ENCODE data around the gene UBAC2. TPM values are rescaled to one million over a fixed set of nuclear protein-coding genes. Genes with fewer than 3 reads are reported as not detected.
"Not testable (repeated sequence)": the region's sequence is repeated elsewhere in the genome, so short reads cannot be mapped to it uniquely, and the experiment has no call there.

The UBAC2 gene
- total and polyA plus RNA-seq, 4 donors = 32.9 to 42.3 (median 35.3) TPM

DNA sequence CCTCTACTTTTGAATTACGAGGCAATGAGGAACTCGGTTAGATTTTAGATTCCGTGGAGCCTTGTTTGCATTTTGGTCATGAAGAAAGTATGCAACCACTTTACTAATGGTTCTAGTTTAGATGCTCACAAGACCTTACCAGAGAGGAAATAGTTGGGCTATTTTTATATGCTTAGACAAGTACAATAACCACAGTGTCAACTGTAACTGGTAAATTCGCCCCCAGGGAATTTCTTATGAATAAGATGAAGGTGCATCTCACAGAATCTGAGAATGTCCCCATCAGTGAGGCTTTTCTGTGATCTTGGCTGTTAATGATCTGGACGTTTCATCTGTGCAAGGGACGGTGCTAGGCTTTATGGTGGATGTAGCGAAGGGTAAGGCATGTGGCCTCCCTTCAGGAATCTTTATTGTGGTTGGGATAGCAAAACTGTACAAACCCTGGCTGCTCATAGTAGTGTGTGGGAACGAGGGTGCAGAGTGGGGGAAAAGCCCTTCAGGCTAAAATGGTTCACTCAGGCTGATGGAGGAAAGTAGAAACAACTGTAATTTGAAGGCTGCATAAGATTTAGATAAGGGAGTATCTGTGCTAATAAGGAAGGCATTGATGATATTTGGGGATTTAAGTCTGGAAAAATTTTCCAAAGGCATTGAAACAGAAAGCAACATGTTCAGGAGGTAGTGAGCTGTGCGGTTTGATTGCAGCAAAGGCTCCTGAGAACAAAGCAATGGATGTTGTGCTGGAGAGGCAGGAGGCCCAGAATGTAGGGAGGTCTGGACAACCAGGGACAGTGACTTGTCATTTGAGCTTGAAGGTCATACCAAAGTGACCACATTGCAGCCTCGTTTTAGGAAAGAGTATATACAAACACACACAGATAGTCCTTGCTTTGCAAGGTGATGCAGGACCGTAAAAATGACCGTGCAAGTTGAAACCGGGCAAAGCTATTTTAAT, 28.4 kb downstream of the UBAC2 start:
- DNase-seq (ENCODE audit: low spot score) = no peak
- Histone ChIP-seq H3K9me3 (ENCODE audit: control insufficient read depth in 4 of 4, low read length in 3 of 4) (no peaks in the 10 kb centered on the region), H3K4me1 (ENCODE audit: control insufficient read depth in 4 of 4, insufficient read depth in 4 of 4, low read length in 3 of 4) (peaks cover 0 to 4% (median 1%) of the 10 kb centered on the region in 4 donors), H3K4me3 (ENCODE audit: low read depth in 1 of 3, low read length in 3 of 3) (no peak overlapping the region), H3K27ac (ENCODE audit: low read depth in 1 of 2, low read length in 2 of 2) (no peak overlapping the region), H3K36me3 (ENCODE audit: control insufficient read depth in 4 of 4, insufficient read depth in 3 of 4, low read depth in 1 of 4, low read length in 3 of 4) (no peaks in the 10 kb centered on the region), H3K27me3 (ENCODE audit: control insufficient read depth in 4 of 4, insufficient read depth in 4 of 4, low read length in 3 of 4) (no peaks in the 10 kb centered on the region), H3K9ac (ENCODE audit: low read depth in 1 of 2, low read length in 2 of 2) (no peak overlapping the region)
- TF ChIP-seq ATF3 (IDR thresholded peaks at IDR 0.05) = no peak
- WGBS = 68% methylated on average over 13 of the region's 13 CpGs

DNA sequence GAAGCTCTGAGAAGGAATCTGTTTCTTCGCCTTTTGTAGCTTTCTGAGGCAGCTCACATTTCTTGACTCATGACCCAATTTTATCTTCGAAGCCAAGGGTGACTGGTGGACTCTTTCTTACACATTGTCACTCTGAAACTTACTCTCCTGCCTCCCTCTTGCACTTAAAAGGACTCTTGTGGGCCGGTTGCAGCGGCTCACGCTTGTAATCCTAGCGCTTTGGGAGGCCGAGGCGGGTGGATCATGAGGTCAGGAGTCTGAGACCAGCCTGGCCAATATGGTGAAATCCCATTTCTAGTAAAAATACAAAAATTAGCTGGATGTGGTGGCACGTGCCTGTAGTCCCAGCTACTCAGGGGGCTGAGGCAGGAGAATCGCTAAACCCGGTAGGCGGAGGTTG, 29.9 kb downstream of the UBAC2 start:
- H3K27ac ChIP-seq (ENCODE audit: low read depth in 1 of 2, low read length in 2 of 2); H3K9ac ChIP-seq (ENCODE audit: low read depth in 1 of 2, low read length in 2 of 2); DNase-seq (ENCODE audit: low spot score); H3K27me3 ChIP-seq (ENCODE audit: control insufficient read depth in 4 of 4, insufficient read depth in 4 of 4, low read length in 3 of 4); H3K9me3 ChIP-seq (ENCODE audit: control insufficient read depth in 4 of 4, low read length in 3 of 4); H3K4me3 ChIP-seq (ENCODE audit: low read depth in 1 of 3, low read length in 3 of 3); H3K4me1 ChIP-seq (ENCODE audit: control insufficient read depth in 4 of 4, insufficient read depth in 4 of 4, low read length in 3 of 4); H3K36me3 ChIP-seq (ENCODE audit: control insufficient read depth in 4 of 4, insufficient read depth in 3 of 4, low read depth in 1 of 4, low read length in 3 of 4): not testable (repeated sequence)
- WGBS = 95% methylated on average over 12 of the region's 12 CpGs

DNA sequence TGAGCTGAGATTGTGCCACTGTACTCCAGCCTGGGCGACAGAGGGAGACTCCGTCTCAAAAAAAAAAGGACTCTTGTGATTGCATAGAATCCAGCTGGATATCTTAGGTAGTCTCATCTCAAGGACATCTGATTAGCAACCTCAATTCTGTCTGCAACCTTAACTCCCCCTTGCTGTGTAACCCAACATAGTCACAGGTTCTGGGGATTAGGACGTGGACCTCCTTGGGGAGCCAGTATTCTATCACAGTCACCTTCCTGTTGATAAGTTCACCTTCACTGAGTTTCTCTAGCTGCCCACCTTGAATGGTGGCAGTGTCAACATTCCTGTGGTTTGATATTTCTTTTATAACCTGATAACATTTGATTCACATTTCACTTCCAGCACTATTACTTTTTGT, 30.3 kb downstream of the UBAC2 start:
- Histone ChIP-seq H3K9me3 (ENCODE audit: control insufficient read depth in 4 of 4, low read length in 3 of 4) (no peaks in the 10 kb centered on the region), H3K4me3 (ENCODE audit: low read depth in 1 of 3, low read length in 3 of 3) (no peak overlapping the region), H3K9ac (ENCODE audit: low read depth in 1 of 2, low read length in 2 of 2) (no peak overlapping the region), H3K36me3 (ENCODE audit: control insufficient read depth in 4 of 4, insufficient read depth in 3 of 4, low read depth in 1 of 4, low read length in 3 of 4) (no peaks in the 10 kb centered on the region), H3K27me3 (ENCODE audit: control insufficient read depth in 4 of 4, insufficient read depth in 4 of 4, low read length in 3 of 4) (no peaks in the 10 kb centered on the region), H3K4me1 (ENCODE audit: control insufficient read depth in 4 of 4, insufficient read depth in 4 of 4, low read length in 3 of 4) (peaks cover 0 to 4% (median 1%) of the 10 kb centered on the region in 4 donors), H3K27ac (ENCODE audit: low read depth in 1 of 2, low read length in 2 of 2) (no peak overlapping the region)
- 86% methylated on average over 3 of the region's 3 CpGs for WGBS
- TF ChIP-seq RXRA (IDR thresholded peaks at IDR 0.05) = no peak
- TF ChIP-seq MAX (IDR thresholded peaks at IDR 0.05) = no peak
- DNase-seq (ENCODE audit: low spot score) = no peak

- Histone ChIP-seq H3K4me1 (ENCODE audit: control insufficient read depth in 4 of 4, insufficient read depth in 4 of 4, low read length in 3 of 4) (no peaks in the 10 kb centered on the region), H3K9ac (ENCODE audit: low read depth in 1 of 2, low read length in 2 of 2) (no peak overlapping the region), H3K27ac (ENCODE audit: low read depth in 1 of 2, low read length in 2 of 2) (no peak overlapping the region), H3K4me3 (ENCODE audit: low read depth in 1 of 3, low read length in 3 of 3) (no peak overlapping the region), H3K36me3 (ENCODE audit: control insufficient read depth in 4 of 4, insufficient read depth in 3 of 4, low read depth in 1 of 4, low read length in 3 of 4) (no peaks in the 10 kb centered on the region), H3K27me3 (ENCODE audit: control insufficient read depth in 4 of 4, insufficient read depth in 4 of 4, low read length in 3 of 4) (no peaks in the 10 kb centered on the region), H3K9me3 (ENCODE audit: control insufficient read depth in 4 of 4, low read length in 3 of 4) (no peaks in the 10 kb centered on the region)
- no peak for DNase-seq (ENCODE audit: low spot score)
- 78% methylated on average over 1 of the region's 1 CpG for WGBS
- TF ChIP-seq HNF4A (conservative IDR thresholded peaks at IDR 0.05) (no peak), ATF3 (IDR thresholded peaks at IDR 0.05) (no peak), FOXA2 (IDR thresholded peaks at IDR 0.05) (no peak), EGR1 (IDR thresholded peaks at IDR 0.05; ENCODE audit: low read depth in 2 of 2) (no peak), NR2F2 (IDR thresholded peaks at IDR 0.05) (no peak), GABPA (IDR thresholded peaks at IDR 0.05 in 1 of 2, conservative IDR thresholded peaks at IDR 0.05 in 1 of 2) (no peak), RXRA (IDR thresholded peaks at IDR 0.05) (no peak), YY1 (IDR thresholded peaks at IDR 0.05) (no peak), SP1 (IDR thresholded peaks at IDR 0.05) (no peak), HNF4G (IDR thresholded peaks at IDR 0.05) (no peak), RAD21 (IDR thresholded peaks at IDR 0.05) (no peak), JUND (IDR thresholded peaks at IDR 0.05) (no peak), REST (IDR thresholded peaks at IDR 0.05) (no peak)
- TF ChIP-seq, protein P1, sequence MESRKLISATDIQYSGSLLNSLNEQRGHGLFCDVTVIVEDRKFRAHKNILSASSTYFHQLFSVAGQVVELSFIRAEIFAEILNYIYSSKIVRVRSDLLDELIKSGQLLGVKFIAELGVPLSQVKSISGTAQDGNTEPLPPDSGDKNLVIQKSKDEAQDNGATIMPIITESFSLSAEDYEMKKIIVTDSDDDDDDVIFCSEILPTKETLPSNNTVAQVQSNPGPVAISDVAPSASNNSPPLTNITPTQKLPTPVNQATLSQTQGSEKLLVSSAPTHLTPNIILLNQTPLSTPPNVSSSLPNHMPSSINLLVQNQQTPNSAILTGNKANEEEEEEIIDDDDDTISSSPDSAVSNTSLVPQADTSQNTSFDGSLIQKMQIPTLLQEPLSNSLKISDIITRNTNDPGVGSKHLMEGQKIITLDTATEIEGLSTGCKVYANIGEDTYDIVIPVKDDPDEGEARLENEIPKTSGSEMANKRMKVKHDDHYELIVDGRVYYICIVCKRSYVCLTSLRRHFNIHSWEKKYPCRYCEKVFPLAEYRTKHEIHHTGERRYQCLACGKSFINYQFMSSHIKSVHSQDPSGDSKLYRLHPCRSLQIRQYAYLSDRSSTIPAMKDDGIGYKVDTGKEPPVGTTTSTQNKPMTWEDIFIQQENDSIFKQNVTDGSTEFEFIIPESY (IDR thresholded peaks at IDR 0.05) = no peak
Measured at GRCh38 chr13:99231721-99232120, 31.1 kb downstream of the UBAC2 start.
